HG02943 (cell line): Measurements from ENCODE around the gene NPTXR.
"Not testable (repeated sequence)": the region's sequence is repeated elsewhere in the genome, so short reads cannot be mapped to it uniquely, and the experiment has no call there.

ENCODE experiments used
- ATAC-seq: cut with Tn5 transposase; IDR thresholded peaks from one replicate; pipeline ENCODE4 v1.9.1; 2021; ENCODE audit warnings: mild to moderate bottlenecking, low read depth, moderate library complexity; ENCODE audit not compliant: unreplicated experiment

NPTXR gene

DNA sequence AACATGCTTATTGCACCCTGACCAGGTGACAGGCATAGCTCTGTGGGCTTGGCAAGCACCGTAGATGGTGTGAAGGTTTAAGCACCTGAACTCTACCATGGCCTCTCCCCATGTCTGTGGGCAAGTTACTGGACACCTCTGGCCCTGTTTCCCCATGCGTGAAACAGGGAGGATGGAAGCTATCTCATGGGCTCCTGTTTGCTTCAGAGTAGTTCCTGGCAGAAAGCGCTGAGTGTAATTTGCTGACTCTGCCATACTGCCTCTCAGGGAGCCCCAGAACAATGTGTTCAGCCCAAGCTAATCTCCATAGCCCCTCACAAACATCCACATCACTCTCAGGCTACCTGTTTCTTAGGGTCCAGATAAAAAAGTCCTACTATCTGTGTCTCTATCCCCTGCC is 25.8 kb upstream of the NPTXR start:
- ATAC-seq, result no peak

- ATAC-seq, result no peak
These were observed 25.1 kb upstream of the NPTXR start for GRCh38 chr22:38868886-38869381.

DNA sequence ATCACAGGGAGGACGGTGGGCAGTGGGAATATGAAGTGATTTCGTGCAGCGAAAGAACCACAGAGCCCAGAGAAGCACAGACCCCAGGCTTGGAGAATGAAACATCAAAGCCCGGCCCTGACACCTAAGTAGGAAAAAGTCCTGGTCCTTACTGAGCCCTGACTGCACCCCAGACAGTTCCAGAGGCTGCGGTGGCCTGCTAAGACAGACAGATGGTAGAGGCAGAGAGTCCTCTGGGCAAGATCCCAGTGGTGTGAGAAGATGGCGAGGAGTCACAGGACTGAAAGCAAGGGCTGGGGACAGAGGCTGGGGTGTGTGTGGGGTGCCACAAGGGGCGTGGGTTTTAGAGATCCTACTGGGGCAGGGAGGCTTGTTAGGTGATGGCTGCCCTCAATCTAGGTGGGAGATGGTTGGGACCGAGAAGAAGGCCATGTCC is 24.5 kb upstream of the NPTXR start:
- no peak for ATAC-seq

DNA sequence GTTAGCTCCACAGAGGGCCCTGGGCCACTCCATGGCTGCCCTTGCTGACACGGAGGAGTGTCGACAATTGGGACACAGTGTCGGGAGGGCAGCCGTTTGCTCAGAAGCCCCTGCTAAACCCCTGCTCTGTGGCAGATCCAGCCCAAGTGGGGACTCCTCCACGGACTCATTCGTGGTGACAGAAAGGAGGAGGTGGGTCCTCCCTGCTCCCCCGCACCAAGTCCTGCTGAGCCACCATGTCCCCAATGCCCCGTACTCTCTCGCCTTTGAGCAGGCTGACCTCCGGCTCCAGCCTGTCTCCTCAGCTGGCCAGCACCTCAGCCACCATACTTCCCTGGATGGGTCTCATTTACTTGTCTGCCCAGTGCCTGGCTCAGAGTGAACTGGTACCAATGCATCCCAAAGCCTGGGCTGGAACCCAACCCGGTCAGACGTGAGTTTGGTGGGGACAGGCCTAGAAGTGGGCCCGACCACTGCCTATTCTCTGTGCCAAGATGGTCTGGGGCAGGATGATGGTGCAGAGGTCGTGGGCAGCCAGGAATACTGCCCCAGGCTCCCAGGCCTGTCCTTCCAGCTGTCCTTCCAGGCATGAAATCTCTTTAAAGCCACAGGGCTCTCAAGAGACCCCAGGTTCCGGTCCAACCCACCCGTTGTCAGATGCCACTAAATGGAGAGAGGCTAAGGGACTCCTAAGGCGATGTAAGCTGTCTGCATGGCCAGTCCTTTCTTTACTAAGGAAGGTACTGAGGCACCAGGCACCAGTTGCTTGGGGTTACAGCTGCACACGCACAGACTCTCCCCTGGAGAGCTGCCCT is 23.9 kb upstream of the NPTXR start:
- no peak for ATAC-seq

GRCh38 chr22:38867124-38867455 is 23.3 kb upstream of the NPTXR start:
- no peak for ATAC-seq

GRCh38 chr22:38866399-38867123 is 22.7 kb upstream of the NPTXR start:
- no peak for ATAC-seq

GRCh38 chr22:38866024-38866398 is 22.2 kb upstream of the NPTXR start:
- ATAC-seq, result no peak

GRCh38 chr22:38865201-38866023 is 21.6 kb upstream of the NPTXR start:
- no peak for ATAC-seq

DNA sequence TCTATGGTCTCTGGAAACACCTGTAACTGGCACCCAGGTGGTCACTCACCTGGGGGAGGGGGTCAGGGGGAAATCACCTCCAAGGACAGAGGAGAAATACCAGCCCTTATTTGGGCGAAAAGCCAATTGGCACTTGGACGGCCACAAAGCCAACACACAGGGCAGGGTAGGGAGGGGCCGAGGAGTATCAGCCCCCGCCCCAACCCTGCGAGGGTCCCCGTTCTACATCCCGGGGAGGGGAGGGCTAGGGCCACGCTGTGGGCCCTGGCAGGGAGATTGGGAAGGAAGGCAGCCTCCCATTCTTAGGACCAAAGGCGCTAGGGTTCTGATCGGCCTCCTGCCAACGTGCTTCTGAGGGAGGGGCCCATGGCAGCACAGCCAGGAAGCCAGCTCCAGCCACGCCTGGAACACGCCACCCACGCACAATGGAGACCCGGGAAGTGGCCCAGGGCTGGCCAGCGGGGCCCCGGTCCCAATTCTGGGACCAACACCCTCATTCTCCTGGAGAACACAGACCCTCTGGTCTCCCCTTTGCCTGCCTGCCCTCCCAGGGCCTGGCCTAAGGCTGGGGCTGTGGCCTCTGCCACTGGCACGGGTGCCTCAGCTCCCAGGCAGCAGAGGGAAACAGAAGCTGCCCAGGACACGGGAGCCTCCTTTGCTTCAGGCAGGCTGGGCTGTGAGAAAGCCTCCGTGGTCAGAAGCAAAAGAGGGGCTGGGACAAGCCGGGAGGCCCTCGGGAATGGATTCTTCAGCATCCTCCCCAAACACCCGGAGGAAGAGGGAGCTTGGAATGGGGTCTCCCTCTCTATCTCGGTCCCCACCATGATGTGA is 20.7 kb upstream of the NPTXR start:
- ATAC-seq, result no peak

DNA sequence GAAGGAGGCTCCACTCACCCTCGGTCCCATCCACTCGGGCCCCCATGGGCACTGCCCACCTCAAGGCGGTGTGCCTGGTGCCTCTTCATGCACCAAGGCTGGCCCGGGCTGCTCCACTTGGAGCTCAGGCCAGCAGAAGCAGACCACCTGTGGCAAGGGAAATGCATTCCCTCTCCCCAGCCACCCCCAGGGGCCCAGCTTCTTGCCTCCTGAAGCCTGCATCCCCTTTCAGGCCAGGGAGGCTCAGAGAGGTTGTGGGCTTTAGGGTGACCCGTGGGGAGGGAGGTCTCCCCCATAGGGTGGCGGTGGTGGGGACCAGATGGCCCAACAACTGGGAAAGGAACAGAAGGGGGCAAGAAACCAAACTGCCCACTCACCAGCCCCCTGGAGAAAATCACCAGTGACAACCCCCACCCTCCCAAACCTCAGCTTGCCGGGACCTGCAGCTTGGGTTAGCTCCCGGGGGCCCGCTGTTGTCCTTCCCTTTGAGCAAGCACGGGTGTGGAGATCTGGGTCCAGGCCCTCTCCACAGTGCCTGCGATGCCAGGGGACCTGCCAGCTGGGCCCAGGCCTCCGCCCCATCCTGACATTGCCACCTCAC is 19.8 kb upstream of the NPTXR start:
- no peak for ATAC-seq

DNA sequence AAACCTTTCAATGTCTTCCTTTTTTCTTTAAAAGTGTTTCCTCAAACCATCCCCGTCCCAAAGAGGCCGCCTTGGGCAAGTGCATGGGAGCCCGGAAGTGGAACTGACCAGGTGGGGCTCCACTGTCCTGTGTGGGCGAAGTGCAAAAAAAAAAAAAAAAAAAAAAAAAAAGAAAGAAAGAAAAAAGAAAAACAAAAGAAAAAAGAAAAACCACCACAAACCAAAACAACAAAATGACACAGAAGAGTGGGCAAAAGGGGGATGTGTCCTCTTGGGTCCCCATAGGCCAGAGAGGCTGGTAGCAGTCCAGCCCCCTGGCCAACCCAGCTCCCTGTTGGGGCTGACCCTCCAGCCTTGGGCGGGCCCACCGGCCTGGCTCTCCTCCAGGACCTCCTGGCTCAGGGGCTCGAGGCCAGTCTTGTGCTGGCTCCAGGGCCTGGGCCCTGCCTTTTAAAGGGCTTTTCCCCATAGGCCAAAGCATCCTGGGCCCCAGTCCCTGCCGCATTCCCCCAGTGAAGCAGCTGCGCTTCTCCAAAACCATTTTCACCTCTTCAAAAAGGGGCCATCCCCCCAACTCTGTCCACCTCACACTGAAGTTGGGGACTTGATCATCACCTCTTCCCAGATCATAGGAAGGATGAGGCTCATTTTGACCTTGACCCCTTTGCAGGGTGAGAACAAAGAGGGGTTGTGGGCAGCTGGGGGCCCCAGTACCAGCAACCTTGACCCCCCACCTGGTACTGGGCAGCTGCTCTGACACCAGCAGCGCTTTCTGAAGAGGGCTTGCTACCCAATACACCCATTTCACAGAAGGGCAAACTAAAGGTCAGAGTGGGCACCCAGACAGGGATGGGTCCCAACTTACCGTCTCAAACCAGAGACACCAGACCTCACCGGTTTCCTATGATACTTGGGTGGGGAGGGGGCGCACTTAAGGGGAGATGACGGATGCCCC is 18.8 kb upstream of the NPTXR start:
- no peak for ATAC-seq

DNA sequence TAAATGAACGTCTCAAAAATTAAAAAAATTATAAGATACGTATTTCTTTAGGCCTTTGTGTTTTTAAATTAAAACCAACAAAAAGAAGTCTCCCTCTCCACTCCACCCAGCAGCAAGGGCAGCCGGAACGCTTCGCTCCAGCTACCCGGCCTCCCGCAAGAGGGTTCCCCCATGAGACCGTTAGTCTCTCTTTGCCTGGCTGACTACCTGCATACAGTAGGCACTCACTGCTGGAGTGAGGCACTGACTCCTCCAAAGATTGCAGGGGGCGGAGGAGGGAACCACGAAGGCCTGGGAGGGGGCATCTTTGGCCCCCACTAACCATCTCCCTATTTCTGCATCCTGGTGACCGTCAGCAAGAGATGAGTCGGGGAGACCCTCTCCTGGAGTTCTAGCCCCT is 18.1 kb upstream of the NPTXR start:
- no peak for ATAC-seq

DNA sequence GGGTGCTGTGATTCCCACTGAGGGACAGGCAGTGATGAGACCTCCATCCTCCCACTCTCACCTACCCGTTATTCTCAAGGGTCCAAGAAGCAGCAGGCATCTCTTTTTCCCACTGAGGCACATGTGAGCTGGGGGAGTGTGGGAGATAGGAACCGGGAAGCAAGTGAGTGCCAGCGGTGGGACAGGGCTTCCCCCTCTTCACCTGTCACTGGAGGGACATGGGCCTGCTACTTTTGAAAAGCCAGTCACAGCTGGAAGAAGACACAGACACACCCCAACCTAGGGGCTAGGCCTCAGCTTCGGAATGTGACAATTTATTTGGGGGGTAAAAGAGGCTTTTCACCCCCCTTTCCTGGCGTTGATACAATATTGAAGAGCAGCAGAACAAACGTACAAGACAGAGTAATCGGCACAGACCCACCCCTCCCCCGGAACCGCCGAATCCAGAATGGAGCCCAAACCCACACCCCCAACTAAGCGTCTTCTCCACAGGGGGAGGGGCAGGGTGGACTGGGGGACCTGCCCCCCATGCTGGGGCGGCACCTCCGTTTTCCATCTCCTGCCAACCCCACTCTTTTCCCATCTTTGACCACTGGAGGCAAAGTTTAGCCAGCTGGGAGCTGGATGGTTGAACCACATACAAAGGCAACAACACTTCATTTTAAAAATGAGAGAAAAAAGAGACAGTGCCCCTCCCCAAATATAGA is 17.5 kb upstream of the NPTXR start:
- ATAC-seq, result no peak

DNA sequence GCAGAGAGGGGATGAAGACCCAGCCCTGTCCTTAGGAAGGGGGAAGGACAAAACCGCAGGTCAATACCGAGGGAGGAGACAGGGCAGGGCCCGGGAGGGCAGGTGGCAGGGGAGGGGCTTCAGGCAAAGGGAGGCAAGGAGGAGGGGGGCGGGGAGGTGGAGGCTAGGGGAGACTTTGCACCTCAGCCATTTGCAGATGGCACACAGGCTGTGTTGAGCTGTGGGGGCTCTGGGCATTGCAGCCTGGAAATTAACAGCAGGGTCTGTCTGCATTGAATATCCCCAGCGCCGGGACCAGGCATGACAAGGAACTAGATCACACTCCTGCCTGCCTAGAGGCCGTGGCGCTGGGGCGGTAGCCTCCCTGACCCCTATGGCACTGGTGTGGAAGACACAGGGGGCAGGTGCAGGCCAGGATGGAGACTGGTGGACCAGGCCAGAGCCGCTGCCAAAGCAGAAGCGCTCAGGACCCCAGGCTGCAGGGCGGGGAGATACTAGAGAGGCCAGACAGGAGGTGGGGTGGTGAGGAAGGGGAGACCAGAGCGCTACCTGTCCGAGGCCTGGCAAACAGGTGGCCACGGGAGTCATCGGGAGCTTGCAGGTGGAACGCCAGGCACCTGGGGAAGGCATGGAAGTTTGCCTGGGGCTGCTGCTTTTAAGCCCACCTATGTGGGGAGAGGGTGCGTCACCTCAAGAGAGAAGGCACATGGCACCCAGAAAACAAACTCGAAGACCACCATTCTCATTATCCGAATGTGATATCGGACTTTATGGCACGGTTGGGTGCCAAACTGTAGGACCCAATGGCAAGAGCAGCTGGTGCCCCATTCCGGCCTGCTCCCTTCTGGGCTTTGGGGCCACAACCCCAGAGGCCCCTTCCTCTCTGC is 16.7 kb upstream of the NPTXR start:
- no peak for ATAC-seq

- ATAC-seq, result no peak
These were observed 15.9 kb upstream of the NPTXR start for GRCh38 chr22:38859581-38860282.

- no peak for ATAC-seq
These were observed 14.7 kb upstream of the NPTXR start for GRCh38 chr22:38858492-38858891.

DNA sequence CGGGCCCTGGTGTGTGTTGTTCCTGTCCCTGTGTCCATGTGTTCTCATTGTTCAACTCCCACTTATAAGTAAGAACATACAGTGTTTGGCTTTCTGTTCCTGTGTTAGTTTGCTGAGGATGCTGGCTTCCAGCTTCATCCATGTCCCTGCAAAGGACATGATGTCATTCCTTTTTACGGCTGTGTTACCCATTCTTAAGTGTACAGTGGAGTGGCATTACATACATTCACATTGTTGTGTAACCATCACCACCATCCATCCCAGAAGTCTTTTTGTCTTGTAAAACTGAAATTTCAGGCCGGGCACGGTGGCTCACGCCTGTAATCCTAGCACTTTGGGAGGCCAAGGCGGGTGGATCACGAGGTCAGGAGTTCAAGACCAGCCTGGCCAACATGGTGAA is 10.6 kb upstream of the NPTXR start:
- ATAC-seq, result not testable (repeated sequence)
